CD4-positive, alpha-beta T cell treated with Interleukin-1 beta for 1 hour (primary cell): ENCODE results near the gene ARID1A.
"Not testable (repeated sequence)": the region's sequence is repeated elsewhere in the genome, so short reads cannot be mapped to it uniquely, and the experiment has no call there.

Experiments
- DNase-seq, 2 donors: peaks; one replicate each; pipeline ENCODE4 v3.0.0-alpha.2; 2020 to 2022

The ARID1A gene

GRCh38 chr1:26697978-26698849 lies 2.4 kb downstream of the ARID1A start:
- DNase-seq = peak; percentile 65 to 81

- DNase-seq = no peak
These were observed 4.9 kb downstream of the ARID1A start for GRCh38 chr1:26700711-26701110.

GRCh38 chr1:26701266-26701994 lies 5.6 kb downstream of the ARID1A start:
- DNase-seq = no peak

GRCh38 chr1:26701995-26702679 lies 6.3 kb downstream of the ARID1A start:
- DNase-seq = no peak

GRCh38 chr1:26702680-26703038 lies 6.8 kb downstream of the ARID1A start:
- DNase-seq = no peak

- no peak for DNase-seq
These were observed 7.7 kb downstream of the ARID1A start for GRCh38 chr1:26703478-26703877.

- DNase-seq = no peak
These were observed 8.8 kb downstream of the ARID1A start for GRCh38 chr1:26704629-26705028.

GRCh38 chr1:26705227-26705626 lies 9.4 kb downstream of the ARID1A start:
- DNase-seq = not testable (repeated sequence)

GRCh38 chr1:26705788-26706311 lies 10.0 kb downstream of the ARID1A start:
- DNase-seq = no peak

- DNase-seq = no peak
These were observed 10.5 kb downstream of the ARID1A start for GRCh38 chr1:26706315-26706714.

GRCh38 chr1:26710811-26711210 lies 15.0 kb downstream of the ARID1A start:
- DNase-seq = no peak

GRCh38 chr1:26711777-26712176 lies 16.0 kb downstream of the ARID1A start:
- DNase-seq = no peak

- DNase-seq = no peak
These were observed 21.2 kb downstream of the ARID1A start for GRCh38 chr1:26717017-26717491.

GRCh38 chr1:26719205-26719604 lies 23.4 kb downstream of the ARID1A start:
- no peak for DNase-seq

GRCh38 chr1:26721669-26722355 lies 26.0 kb downstream of the ARID1A start:
- DNase-seq = peak in 1 of 2 donors; percentile 29

- DNase-seq = peak; percentile 35 to 47
These were observed 27.5 kb downstream of the ARID1A start for GRCh38 chr1:26723013-26723991.

- DNase-seq = no peak
These were observed 28.3 kb downstream of the ARID1A start for GRCh38 chr1:26724118-26724517.

- no peak for DNase-seq
These were observed 29.1 kb downstream of the ARID1A start for GRCh38 chr1:26724926-26725325.

- DNase-seq = not testable (repeated sequence)
These were observed 30.1 kb downstream of the ARID1A start for GRCh38 chr1:26725904-26726303.

GRCh38 chr1:26726784-26727183 lies 31.0 kb downstream of the ARID1A start:
- no peak for DNase-seq

GRCh38 chr1:26727476-26727875 lies 31.7 kb downstream of the ARID1A start:
- DNase-seq = no peak
